SK-N-MC (cell line): ENCODE results near the gene XRCC4.
"Not testable (repeated sequence)": the region's sequence is repeated elsewhere in the genome, so short reads cannot be mapped to it uniquely, and the experiment has no call there.

Source experiments
- DNase-seq: peaks from one replicate; pipeline ENCODE4 v3.0.0-alpha.2; 2011; ENCODE audit warnings: low read depth, low spot score
- H3K27ac ChIP-seq: fragments of 200-600 bp; sonication (generic); 2 replicates; pipeline ENCODE4 v1.5.1; 2016; ENCODE audit warnings: mixed run types
- H3K36me3 ChIP-seq: fragments of 200-600 bp; sonication (generic); 2 replicates; pipeline ENCODE4 v1.6.1; 2017; ENCODE audit warnings: antibody characterized with exemption, low read length, mixed read lengths; ENCODE audit not compliant: insufficient read depth
- H3K4me3 ChIP-seq: fragments of 200-600 bp; sonication (generic); 2 replicates; pipeline ENCODE4 v1.5.1; 2016
- H3K9ac ChIP-seq: fragments of 200-600 bp; sonication (generic); 2 replicates; pipeline ENCODE4 v1.8.0; 2017; ENCODE audit warnings: mixed run types, mixed read lengths; ENCODE audit not compliant: insufficient read length
- H3K9me3 ChIP-seq: fragments of 200-600 bp; sonication (generic); 2 replicates; pipeline ENCODE4 v1.6.1; 2017; ENCODE audit warnings: low read depth, mild to moderate bottlenecking, antibody characterized with exemption, low read length, moderate library complexity, mixed read lengths
- EZH2 ChIP-seq: fragments of 200-600 bp; sonication (generic); IDR thresholded peaks from one replicate; pipeline ENCODE4 v1.6.1; 2017; ENCODE audit warnings: antibody characterized with exemption
- FOXP2 ChIP-seq: optimal IDR thresholded peaks from 2 replicates; pipeline ENCODE3; 2011; ENCODE audit warnings: mild to moderate bottlenecking, moderate library complexity; ENCODE audit not compliant: insufficient read depth; ENCODE audit errors: extremely low read length, control extremely low read depth
- POLR2AphosphoS5 ChIP-seq: IDR thresholded peaks from 2 replicates; pipeline ENCODE4 v1.6.1; 2012; ENCODE audit warnings: mild to moderate bottlenecking, low read depth, low read length, borderline replicate concordance

The XRCC4 gene

DNA sequence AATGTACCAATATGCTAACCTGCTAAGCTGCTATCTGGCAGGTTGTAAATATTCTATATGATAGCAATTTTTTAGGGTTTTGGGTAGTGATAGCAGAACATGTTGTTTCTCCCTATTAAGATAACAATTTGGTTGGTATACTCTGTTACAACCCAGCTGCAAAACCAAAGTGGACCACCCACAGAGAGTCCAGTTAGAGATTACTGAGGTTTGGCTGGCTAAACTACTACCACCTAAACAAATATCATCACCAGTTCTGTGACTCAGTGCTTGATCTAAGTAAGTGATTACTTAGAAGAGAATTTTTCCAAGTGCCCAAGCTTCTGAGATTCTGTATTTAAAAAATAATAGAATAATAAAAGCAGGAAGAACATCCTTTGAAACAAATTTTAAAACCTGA is 72.3 kb downstream of the XRCC4 start:
- Histone ChIP-seq H3K36me3 (no peaks in the 10 kb centered on the region), H3K9me3 (no peaks in the 10 kb centered on the region), H3K9ac (no peak overlapping the region), H3K27ac (no peak overlapping the region), H3K4me3 (no peak overlapping the region)
- TF ChIP-seq POLR2AphosphoS5 (no peak), EZH2 (no peak), FOXP2 (no peak)
- DNase-seq, result no peak

GRCh38 chr5:83151821-83152220 is 74.5 kb downstream of the XRCC4 start:
- TF ChIP-seq EZH2 (no peak), POLR2AphosphoS5 (no peak), FOXP2 (no peak)
- no peak for DNase-seq
- no peak overlapping the region for H3K9ac ChIP-seq

GRCh38 chr5:83152996-83153395 is 75.6 kb downstream of the XRCC4 start:
- not testable (repeated sequence) for H3K9me3 ChIP-seq, H3K9ac ChIP-seq, H3K36me3 ChIP-seq, H3K27ac ChIP-seq, H3K4me3 ChIP-seq, DNase-seq

More at GRCh38 chr5:83151821-83152220, 74.5 kb downstream of the XRCC4 start:
- Histone ChIP-seq H3K4me3 (no peak overlapping the region), H3K27ac (no peak overlapping the region), H3K36me3 (no peaks in the 10 kb centered on the region), H3K9me3 (no peaks in the 10 kb centered on the region)

DNA sequence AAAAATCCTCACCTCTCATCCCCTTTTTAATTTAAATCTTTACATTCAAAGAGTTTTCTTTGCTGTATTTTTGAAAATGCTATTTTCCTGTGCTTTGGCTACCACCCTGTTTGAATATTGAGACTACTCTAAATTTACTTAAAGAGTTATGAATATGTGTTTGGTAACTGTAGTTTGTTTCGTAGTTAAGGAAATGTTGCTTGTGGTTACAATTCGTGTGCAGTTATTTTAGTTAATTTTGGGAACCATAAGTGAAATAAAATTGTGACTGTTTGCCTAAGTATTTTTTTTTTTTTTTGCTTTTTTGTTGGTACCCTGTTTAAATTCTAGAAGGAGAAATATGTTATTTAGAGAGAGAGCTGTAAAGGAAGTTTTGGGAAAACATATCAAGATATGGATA is 78.7 kb downstream of the XRCC4 start:
- no peak overlapping the region for H3K9ac ChIP-seq
- DNase-seq, result no peak
- no peak for TF ChIP-seq FOXP2
- no peak for TF ChIP-seq POLR2AphosphoS5
- TF ChIP-seq EZH2, result no peak

GRCh38 chr5:83157163-83157562 is 79.8 kb downstream of the XRCC4 start:
- TF ChIP-seq POLR2AphosphoS5, result no peak
- Histone ChIP-seq H3K9ac (no peak overlapping the region), H3K36me3 (no peaks in the 10 kb centered on the region), H3K9me3 (no peaks in the 10 kb centered on the region), H3K27ac (no peak overlapping the region), H3K4me3 (no peak overlapping the region)
- DNase-seq, result no peak

More for the DNA sequence above, 78.7 kb downstream of the XRCC4 start:
- Histone ChIP-seq H3K36me3 (no peaks in the 10 kb centered on the region), H3K4me3 (no peak overlapping the region), H3K27ac (no peak overlapping the region), H3K9me3 (no peaks in the 10 kb centered on the region)

- Histone ChIP-seq H3K9me3 (no peaks in the 10 kb centered on the region), H3K27ac (no peak overlapping the region), H3K9ac (no peak overlapping the region), H3K4me3 (no peak overlapping the region), H3K36me3 (no peaks in the 10 kb centered on the region)
- no peak for DNase-seq
- no peak for TF ChIP-seq POLR2AphosphoS5
- TF ChIP-seq FOXP2, result no peak
- TF ChIP-seq EZH2, result no peak
Observed at GRCh38 chr5:83162601-83163000, 85.3 kb downstream of the XRCC4 start.

DNA sequence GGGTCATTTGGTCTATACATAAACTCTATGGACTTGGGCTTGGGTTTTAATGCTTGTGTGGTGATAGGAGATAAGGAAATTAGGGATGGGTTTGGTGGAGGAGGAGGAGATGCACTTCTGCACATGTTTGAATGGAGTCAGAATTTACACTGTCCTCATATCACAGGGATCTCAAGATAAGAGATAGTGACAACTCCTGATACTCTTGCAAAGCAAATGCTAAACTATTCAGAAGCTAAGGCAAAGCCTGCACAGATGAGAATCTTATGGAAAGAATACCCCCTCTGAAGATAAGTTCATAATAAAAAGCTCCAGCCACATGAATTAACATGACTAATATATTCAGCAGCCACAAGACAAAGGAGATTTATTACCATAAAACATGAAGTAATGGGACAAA is 90.2 kb downstream of the XRCC4 start:
- Histone ChIP-seq H3K36me3 (no peaks in the 10 kb centered on the region), H3K9me3 (no peaks in the 10 kb centered on the region), H3K9ac (no peak overlapping the region), H3K27ac (no peak overlapping the region), H3K4me3 (no peak overlapping the region)
- no peak for DNase-seq
- TF ChIP-seq POLR2AphosphoS5, result no peak
- no peak for TF ChIP-seq FOXP2
- no peak for TF ChIP-seq EZH2

DNA sequence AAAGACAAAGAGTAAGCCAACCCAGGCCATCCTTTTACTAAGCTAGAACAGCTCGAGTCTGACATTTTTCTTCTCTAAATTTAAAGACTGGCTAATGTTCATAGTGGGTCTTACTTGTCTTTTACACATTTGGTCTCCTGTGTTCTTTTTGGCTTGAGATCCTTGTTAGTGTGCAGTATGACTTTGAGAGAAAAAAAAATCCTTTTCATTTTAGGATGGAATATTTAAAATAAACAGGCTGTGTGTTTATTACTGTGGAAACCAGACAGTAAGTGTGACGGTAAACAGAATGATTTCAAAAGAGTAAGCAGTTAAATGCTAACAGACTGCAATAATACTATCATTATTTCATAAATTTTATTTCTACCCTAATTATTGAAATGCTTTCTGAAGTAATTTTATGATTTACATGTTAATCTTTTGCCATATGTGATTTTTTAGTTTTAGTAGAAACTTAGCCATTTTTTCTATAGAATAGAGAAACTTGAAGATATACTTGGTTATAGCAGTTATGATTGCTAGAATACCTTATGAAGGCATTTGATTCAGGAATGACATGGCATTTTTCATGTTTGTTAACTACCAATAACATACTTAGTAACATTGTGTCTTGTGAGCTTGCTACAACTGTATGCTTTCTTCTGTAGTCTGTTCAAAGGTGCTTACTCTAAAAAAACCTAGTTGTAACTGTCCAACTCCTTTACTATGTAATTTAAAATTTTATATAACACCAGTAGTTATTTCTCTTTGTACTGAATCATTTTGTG is 92.4 kb downstream of the XRCC4 start:
- Histone ChIP-seq H3K9ac (no peak overlapping the region), H3K4me3 (no peak overlapping the region), H3K9me3 (no peaks in the 10 kb centered on the region), H3K36me3 (no peaks in the 10 kb centered on the region), H3K27ac (peak overlapping the region; percentile 26; the same call in 1 of the 2 replicates)
- no peak for DNase-seq
- no peak for TF ChIP-seq FOXP2
- no peak for TF ChIP-seq EZH2

- Histone ChIP-seq H3K27ac (no peak overlapping the region), H3K4me3 (no peak overlapping the region), H3K9me3 (no peaks in the 10 kb centered on the region), H3K9ac (no peak overlapping the region), H3K36me3 (no peaks in the 10 kb centered on the region)
- TF ChIP-seq EZH2 (no peak), POLR2AphosphoS5 (no peak), FOXP2 (no peak)
- DNase-seq, result no peak
Observed at GRCh38 chr5:83172011-83172410, 94.7 kb downstream of the XRCC4 start.

- Histone ChIP-seq H3K9me3 (no peaks in the 10 kb centered on the region), H3K27ac (no peak overlapping the region), H3K9ac (no peak overlapping the region), H3K36me3 (no peaks in the 10 kb centered on the region), H3K4me3 (no peak overlapping the region)
- no peak for DNase-seq
- no peak for TF ChIP-seq POLR2AphosphoS5
- no peak for TF ChIP-seq FOXP2
- TF ChIP-seq EZH2, result no peak
Observed at GRCh38 chr5:83172655-83173054, 95.3 kb downstream of the XRCC4 start.
